CD4-positive, alpha-beta T cell treated with Interleukin-12 subunit alpha and Interleukin-12 subunit beta, for 1 hour (primary cell): ENCODE results near the gene LYRM4.
A peak's percentile ranks its signal among the peaks of the same experiment; 100 is the strongest.

Experiments
- DNase-seq: peaks from one replicate; pipeline ENCODE4 v3.0.0-alpha.2; 2020

Gene LYRM4

DNA sequence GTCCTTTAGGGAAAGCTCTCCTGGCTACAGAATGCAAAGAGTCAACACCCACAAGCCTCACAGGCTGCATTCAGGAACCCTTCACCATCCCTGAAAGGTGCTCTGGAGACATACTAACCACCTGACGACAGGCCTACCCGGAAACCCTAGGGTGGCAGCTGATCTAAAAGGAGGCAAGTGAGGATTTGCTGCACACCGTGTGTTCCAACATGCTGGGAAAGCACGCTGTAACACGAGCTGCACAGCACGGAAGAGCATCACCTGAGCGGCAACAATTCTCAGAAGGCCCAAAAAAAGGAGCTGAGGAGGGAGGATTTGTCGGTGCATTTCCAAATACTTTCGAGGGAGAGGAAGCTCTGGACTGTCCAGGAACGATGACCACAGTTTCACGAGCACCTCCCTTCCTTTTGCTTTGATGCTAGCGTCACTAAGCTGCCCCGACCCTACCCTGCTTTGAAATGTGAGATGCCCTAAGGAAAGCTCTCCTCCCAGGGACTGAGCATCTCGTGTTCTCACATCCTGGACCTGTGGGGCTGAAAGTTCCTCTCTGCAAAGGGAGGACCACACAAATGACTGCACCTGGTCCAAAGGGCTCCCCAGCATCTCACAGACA is 88.6 kb downstream of the LYRM4 start:
- no peak for DNase-seq

DNA sequence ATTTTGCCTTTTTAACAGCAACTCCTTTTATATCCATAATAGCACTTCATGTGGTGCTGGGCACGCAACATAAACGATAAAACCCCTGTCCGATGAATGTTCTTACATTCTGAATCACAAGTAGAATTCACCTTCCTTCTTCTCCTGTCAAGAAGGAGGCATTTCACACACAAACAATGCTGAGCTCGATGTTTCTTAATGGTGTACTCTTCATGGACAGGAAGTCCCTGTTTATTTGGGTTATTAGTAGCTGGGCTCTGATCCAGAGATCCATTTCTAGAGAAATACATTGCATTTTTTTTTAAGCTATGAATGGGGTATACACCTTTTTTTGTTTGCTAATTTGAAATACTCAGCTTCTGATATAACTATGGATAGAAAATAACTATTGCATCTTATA is 93.2 kb downstream of the LYRM4 start:
- DNase-seq, result no peak

- no peak for DNase-seq
These were observed 96.7 kb downstream of the LYRM4 start for GRCh38 chr6:5164092-5164491.

- no peak for DNase-seq
These were observed 97.5 kb downstream of the LYRM4 start for GRCh38 chr6:5163247-5163646.

DNA sequence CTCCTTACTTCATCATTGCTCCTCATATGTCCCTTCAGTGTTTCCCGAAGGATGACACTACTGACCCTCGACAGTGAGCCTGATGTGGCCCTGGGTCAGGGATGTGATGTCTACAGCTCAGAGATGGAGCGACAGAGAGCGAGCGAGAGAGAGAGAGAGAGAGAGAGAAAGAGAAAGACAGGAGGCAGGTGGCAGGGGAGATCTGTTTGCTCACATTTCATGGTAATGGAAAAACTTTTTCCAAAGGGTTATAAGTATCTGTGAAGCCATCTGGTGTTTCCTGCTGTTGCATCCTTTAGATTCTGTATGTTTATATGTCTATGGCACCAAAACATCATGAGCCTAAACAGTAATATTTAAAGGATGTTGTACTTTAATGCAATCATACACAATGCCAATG is 98.4 kb downstream of the LYRM4 start:
- DNase-seq, result no peak

DNA sequence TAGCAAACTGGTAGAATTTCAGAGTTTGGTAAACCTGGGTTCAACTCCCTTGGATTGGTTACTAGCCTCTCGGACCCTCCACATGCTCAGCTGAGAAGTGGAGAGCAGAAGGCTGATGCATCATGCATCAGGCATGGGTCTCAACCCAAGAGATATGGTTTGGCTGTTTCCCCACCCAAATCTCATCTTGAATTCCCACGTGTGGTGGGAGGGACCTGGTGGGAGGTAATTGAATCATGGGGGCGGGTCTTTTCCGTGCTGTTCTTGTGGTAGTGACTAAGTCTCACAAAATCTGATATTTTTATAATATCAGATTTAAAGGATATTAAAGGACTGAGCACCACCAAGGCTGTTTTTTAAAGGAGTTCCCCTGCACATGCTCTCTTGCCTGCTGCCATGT is 100.5 kb downstream of the LYRM4 start:
- no peak for DNase-seq

GRCh38 chr6:5159162-5159561 is 101.6 kb downstream of the LYRM4 start:
- DNase-seq, result no peak

- no peak for DNase-seq
These were observed 102.6 kb downstream of the LYRM4 start for GRCh38 chr6:5158180-5158579.

GRCh38 chr6:5157621-5158138 is 103.1 kb downstream of the LYRM4 start:
- DNase-seq, result no peak

- no peak for DNase-seq
These were observed 104.1 kb downstream of the LYRM4 start for GRCh38 chr6:5156627-5157026.

DNA sequence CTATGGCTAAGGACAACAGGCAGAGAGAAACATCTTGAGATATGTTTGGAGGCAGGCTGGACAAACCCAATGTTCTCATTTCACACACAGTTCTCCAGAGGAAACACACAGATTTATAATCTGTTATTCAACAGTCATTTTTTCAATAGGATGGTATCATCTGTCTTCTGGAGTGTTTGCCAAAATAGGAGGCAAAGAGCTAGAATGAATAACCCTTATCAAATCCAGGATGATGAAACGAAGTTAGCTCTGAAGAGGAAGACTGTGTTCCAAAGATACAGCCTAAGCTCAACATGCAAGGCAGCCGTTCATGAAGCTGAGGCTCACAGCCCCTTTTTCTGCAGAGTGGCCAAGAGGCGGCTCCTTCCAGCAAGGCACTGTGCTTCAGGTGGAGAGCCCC is 104.8 kb downstream of the LYRM4 start:
- no peak for DNase-seq

- DNase-seq, result no peak
These were observed 107.6 kb downstream of the LYRM4 start for GRCh38 chr6:5153186-5153585.

GRCh38 chr6:5152460-5152859 is 108.3 kb downstream of the LYRM4 start:
- no peak for DNase-seq

GRCh38 chr6:5151955-5152401 is 108.8 kb downstream of the LYRM4 start:
- no peak for DNase-seq

GRCh38 chr6:5151360-5151954 is 109.3 kb downstream of the LYRM4 start:
- no peak for DNase-seq

GRCh38 chr6:5150551-5151075 is 110.1 kb downstream of the LYRM4 start:
- no peak for DNase-seq

DNA sequence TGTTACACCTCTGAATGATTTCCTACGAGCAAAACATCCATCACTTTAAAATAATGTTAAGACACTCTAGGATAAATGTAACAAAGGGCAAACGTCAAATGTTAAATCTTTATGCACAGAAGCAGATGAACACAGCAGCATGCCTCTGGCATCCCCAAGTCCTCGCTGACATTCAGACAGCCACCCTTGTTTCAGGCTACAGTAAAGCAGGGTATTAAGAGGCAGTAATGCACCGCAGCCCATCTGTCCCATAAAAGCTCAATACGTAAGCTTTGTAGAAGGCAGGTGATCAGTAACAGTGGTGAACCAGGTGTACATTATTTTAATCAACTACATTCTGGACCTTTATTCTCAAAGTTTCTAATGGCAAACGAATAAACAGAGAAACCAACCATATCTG is 110.9 kb downstream of the LYRM4 start:
- no peak for DNase-seq

DNA sequence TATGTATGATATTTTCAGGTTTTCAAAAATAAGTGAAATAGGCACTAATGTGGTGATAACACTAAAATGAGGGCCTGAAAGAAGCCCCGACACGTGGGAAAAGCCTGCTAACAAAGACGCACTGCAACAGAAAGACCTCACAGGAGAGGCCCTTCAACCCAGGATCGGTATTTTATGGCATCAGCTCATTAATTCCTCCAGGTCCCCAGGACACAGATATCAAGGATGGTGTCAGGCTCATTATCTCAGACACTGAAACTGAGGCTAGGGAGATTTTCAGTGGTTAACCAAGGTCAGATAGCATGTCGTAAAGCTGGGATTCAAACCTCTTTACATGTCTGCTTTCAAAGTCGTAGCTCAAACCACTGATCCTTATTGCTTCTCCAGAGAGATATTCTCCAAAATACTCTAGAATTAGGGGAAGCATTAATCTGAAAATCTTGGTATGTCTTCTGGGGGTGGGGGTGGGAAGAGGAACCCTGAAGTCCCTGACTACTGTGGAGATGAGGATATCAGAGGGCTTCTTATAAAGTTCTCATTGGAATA is 111.5 kb downstream of the LYRM4 start:
- no peak for DNase-seq

DNA sequence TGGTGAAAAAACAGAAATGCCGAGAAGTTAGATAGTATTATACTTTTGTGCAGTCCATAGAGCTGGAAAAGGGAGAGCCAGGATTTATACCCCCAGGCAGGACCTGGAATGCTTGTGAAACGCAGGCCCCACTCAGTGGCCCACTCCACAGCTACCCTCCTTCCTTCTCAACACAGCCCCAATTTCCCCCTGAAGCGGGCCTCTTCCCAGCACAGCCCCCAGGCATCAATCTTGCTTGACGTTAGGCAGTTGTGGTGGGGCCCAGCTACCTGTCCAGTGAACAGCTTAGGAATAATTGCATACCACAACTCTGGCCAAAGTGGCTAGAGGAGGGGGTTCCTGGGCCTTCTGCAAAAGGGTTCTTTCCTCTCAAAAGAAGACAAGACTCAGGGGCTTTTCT is 114.4 kb downstream of the LYRM4 start:
- no peak for DNase-seq

DNA sequence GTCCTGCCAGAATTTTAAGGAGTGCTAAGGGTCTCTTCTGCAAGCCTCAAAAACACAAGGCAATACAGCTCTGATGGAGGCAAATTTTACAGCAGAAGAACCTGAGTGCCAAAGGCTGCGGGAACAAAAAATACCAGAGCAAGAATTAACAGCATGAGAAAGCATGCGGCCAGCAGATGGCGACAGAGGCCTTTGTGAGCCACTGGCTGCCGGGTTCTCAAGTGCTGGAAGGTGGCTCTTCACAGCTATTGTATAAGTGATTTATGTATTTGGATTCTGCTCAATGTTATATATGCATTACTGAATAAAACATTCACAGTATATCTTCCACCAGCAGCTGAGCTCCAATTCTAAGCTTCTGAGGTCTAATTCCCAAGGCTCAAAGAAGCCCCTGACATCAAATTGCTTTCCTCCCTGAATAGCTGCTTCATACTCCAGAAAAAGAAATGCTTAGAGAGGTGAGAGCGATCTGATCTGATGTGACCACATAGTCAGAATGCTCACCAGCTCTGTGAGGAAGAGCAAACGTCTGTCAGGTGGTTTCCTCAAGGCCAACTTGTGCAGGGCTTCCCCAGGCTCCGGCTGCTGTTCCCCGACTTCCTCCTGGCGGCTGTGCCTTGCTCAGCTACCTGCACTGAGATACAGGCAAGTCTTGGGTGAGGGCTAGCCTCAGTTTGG is 117.0 kb downstream of the LYRM4 start:
- peak; percentile 80 for DNase-seq

- DNase-seq, result no peak
These were observed 117.8 kb downstream of the LYRM4 start for GRCh38 chr6:5142915-5143314.

DNA sequence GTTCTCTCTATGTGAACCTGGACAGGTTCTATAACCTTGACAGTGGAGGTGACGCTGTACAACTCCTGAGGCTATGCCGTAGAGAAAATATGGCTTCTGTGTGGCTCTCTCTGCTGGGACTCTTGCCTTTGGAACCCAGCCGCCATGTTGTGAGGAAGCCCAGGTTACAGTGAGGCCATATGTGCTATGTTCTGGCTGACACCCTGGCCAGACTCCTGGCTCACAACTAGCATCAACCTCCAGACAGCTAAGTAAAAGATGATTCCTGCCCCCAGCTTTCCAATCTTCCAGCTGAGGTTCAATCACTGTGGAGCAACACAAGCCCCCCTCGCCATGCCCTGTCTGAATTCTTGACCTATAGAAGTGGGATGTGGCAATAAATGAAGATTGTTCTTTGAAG is 118.6 kb downstream of the LYRM4 start:
- DNase-seq, result no peak

- no peak for DNase-seq
These were observed 119.7 kb downstream of the LYRM4 start for GRCh38 chr6:5141046-5141445.
